ENCODE data around the gene MYH7. TPM values are rescaled to one million over a fixed set of nuclear protein-coding genes. Genes with fewer than 3 reads are reported as not detected.

MYH7 gene
- total and polyA plus RNA-seq, 8 donors: 0.19 to 6.3 (median 0.40) TPM

DNA sequence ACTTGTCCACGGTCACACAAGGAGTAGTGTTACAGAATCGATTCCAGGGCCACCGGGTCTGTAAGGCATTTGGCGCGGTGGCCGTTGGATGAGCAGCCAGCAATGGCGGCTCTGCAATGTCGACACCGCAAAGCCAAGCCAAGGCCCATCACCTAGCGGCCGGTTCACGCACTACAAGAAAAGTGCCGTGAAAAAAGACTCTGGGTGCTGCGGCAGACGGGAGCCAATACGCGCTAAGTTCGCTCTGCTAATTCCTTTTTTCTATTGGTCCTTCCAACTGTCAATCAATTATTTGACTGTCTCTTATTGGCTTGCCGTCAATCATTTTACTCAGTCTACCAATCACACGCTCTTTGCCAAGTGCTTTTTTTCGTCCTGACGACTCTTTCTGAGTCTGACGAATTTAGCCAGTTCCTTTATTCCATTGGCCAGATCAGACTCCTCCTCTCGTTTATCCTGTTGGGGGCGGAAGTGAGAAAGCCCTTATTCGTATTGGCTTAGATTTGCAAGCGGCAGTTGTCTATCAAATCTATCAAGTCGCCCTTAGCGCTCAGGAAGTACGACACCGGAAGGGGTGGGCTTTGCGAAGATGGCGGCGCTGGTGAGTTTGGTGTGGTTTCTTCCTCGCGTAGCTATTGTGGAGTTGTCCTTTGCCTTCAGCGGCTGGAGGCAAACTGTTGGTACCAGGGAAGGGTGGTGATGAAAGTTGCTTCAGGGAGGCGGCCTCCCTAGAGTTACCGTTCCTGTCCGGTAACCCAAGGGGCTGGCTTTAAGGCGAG lies 33.9 kb upstream of the MYH7 start, which contains the start of gene NGDN:
Gene NGDN (plus strand): TSS at position 577 of the 779 bp plus-strand sequence. CDS start 13 bp downstream, at position 590.
- ATAC-seq (peak; percentile 93 to 98 (median 94)), FAIRE-seq (peak; percentile 99), DNase-seq (peak; percentile 92 to 97 (median 95))
- Histone ChIP-seq H3K36me3 (peaks cover 0 to 22% (median 0%) of the 10 kb centered on the region in 3 donors), H3K27me3 (no peaks in the 10 kb centered on the region), H3K27ac (peak within 1 kb of the TSS; percentile 66 to 81 (median 72)), H3K9me3 (no peaks in the 10 kb centered on the region), H3K4me3 (peak within 1 kb of the TSS; percentile 61 to 96 (median 74)), H3K4me1 (peaks cover 0 to 6% (median 5%) of the 10 kb centered on the region in 3 donors)
- intact Hi-C loops (cut with DNase I): loop anchor here in 1 of 3 donors (5.0 kb wide), 1 partner anchor 142 kb away; no protein-coding TSS in a partner anchor
- TF ChIP-seq, protein P1, sequence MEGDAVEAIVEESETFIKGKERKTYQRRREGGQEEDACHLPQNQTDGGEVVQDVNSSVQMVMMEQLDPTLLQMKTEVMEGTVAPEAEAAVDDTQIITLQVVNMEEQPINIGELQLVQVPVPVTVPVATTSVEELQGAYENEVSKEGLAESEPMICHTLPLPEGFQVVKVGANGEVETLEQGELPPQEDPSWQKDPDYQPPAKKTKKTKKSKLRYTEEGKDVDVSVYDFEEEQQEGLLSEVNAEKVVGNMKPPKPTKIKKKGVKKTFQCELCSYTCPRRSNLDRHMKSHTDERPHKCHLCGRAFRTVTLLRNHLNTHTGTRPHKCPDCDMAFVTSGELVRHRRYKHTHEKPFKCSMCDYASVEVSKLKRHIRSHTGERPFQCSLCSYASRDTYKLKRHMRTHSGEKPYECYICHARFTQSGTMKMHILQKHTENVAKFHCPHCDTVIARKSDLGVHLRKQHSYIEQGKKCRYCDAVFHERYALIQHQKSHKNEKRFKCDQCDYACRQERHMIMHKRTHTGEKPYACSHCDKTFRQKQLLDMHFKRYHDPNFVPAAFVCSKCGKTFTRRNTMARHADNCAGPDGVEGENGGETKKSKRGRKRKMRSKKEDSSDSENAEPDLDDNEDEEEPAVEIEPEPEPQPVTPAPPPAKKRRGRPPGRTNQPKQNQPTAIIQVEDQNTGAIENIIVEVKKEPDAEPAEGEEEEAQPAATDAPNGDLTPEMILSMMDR (IDR thresholded peaks at IDR 0.05): peak; percentile 72 to 91 (median 81)
- 0 to 1% methylated on average over 41 of the region's 41 CpGs for WGBS, 2 donors

DNA sequence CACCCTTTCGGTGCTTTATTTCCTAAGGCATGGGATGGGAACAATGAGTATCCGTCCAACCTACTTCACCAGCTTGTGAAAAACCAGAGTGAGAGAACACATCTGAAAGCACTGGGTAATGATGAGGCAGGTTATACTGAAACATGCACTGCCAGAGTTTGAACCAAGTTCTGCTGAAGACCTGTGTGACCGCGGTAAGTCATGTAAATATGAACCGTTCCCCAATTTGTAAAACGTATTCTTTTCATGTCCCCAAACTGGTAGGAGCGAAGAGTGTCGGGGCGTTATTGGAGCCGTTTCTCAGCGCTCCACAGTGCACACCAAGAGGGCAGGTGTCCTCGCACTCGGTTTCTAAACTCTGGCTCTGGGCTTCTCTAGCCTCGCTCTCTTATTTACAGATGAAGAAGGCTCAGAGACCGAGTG lies 33.3 kb upstream of the MYH7 start:
- Histone ChIP-seq H3K9me3 (no peaks in the 10 kb centered on the region), H3K27me3 (no peaks in the 10 kb centered on the region), H3K27ac (peak overlapping the region; percentile 64 to 81 (median 68)), H3K36me3 (peaks cover 0 to 22% (median 0%) of the 10 kb centered on the region in 3 donors), H3K4me1 (peaks cover 0 to 6% (median 5%) of the 10 kb centered on the region in 3 donors), H3K4me3 (peak overlapping the region; percentile 21 to 96 (median 45))
- no peak for FAIRE-seq
- DNase-seq: no peak
- peak in 3 of 4 donors; percentile 1 to 3 (median 1) for ATAC-seq
- intact Hi-C loops (cut with DNase I): loop anchor here in 1 of 3 donors (5.0 kb wide), 1 partner anchor 141 kb away; no protein-coding TSS in a partner anchor
- TF ChIP-seq, protein P1 (IDR thresholded peaks at IDR 0.05): no peak
- 67 to 81% methylated on average over 15 of the region's 15 CpGs for WGBS, 2 donors

DNA sequence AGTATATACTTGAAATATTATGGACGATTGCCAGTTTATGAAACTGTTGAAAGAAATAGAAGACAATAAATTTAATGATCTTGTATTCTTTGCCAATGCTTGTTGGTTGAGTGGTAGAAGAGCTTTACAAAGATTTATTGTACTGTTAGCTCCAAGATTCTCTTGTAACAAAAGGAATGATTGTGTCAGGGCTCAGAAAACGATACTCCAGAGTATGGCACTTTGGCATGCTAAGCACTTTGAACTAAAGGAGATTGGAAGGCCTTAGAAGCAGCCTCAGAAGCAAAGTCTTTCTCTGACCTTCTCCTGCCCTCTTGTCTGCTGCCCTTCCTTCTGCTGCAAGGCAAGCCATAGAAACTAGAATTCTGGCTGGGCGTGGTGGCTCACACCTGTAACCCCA lies 29.8 kb upstream of the MYH7 start:
- FAIRE-seq: no peak
- Histone ChIP-seq H3K27ac (no peak overlapping the region), H3K4me3 (no peak overlapping the region), H3K9me3 (no peaks in the 10 kb centered on the region), H3K4me1 (peaks cover 0 to 3% (median 2%) of the 10 kb centered on the region in 3 donors), H3K36me3 (no peaks in the 10 kb centered on the region), H3K27me3 (no peaks in the 10 kb centered on the region)
- no peak for DNase-seq
- whole genome bisulfite sequencing, 2 donors: 62 to 68% methylated on average over 3 of the region's 3 CpGs
- TF ChIP-seq, protein P1 (IDR thresholded peaks at IDR 0.05): no peak
- ATAC-seq: no peak
- intact Hi-C loops (cut with DNase I): loop anchor here in 1 of 3 donors (5.0 kb wide), 1 partner anchor 138 kb away; no protein-coding TSS in a partner anchor

DNA sequence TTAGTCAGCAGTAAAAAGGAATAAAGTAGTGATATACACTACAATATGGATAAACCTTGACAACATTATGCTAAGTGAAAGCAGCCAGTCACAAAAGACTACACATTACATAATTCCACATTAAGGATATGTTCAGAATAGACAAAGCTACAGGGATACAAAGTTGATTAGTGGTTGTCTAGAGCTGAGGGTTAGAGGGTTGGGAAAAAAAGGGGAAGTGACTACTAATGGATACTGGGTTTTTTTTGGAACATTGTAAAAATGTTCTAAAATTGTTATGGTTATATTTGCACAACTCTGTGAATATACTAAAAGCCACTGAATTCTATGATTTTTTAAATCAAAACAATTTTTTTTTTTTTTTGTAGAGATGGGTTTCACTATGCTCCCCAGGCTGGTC lies 29.2 kb upstream of the MYH7 start:
- TF ChIP-seq, protein P1 (IDR thresholded peaks at IDR 0.05): no peak
- H3K27me3 ChIP-seq: no peaks in the 10 kb centered on the region
- DNase-seq (no peak), FAIRE-seq (no peak), ATAC-seq (no peak)
- no peaks in the 10 kb centered on the region for H3K9me3 ChIP-seq
- no peaks in the 10 kb centered on the region for H3K4me1 ChIP-seq
- H3K4me3 ChIP-seq: no peak overlapping the region
- H3K36me3 ChIP-seq: no peaks in the 10 kb centered on the region
- intact Hi-C loops (cut with DNase I): loop anchor here in 1 of 3 donors (5.0 kb wide), 1 partner anchor 137 kb away; no protein-coding TSS in a partner anchor
- no peak overlapping the region for H3K27ac ChIP-seq
